ENCODE results near the gene EPG5.

The EPG5 gene

GRCh38 chr18:45896452-45896851 lies 70.7 kb downstream of the EPG5 start:
- TF ChIP-seq, protein P1, sequence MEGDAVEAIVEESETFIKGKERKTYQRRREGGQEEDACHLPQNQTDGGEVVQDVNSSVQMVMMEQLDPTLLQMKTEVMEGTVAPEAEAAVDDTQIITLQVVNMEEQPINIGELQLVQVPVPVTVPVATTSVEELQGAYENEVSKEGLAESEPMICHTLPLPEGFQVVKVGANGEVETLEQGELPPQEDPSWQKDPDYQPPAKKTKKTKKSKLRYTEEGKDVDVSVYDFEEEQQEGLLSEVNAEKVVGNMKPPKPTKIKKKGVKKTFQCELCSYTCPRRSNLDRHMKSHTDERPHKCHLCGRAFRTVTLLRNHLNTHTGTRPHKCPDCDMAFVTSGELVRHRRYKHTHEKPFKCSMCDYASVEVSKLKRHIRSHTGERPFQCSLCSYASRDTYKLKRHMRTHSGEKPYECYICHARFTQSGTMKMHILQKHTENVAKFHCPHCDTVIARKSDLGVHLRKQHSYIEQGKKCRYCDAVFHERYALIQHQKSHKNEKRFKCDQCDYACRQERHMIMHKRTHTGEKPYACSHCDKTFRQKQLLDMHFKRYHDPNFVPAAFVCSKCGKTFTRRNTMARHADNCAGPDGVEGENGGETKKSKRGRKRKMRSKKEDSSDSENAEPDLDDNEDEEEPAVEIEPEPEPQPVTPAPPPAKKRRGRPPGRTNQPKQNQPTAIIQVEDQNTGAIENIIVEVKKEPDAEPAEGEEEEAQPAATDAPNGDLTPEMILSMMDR (IDR thresholded peaks at IDR 0.05; ENCODE audit: insufficient read depth, low read length, poor library complexity, severe bottlenecking) = no peak
- no peaks in the 10 kb centered on the region for H3K27me3 ChIP-seq (replicated peaks; ENCODE audit: control insufficient read depth, insufficient read depth, low read length)
- H3K4me3 ChIP-seq (replicated peaks; ENCODE audit: low read depth, low read length) = no peak overlapping the region
- no peak for DNase-seq (ENCODE audit: extremely low read depth, insufficient read length)
- H3K36me3 ChIP-seq (ENCODE audit: control insufficient read depth, insufficient read depth, low read length) = peaks cover 4% of the 10 kb centered on the region

GRCh38 chr18:45895339-45895738 lies 71.8 kb downstream of the EPG5 start:
- no peaks in the 10 kb centered on the region for H3K27me3 ChIP-seq (replicated peaks; ENCODE audit: control insufficient read depth, insufficient read depth, low read length)
- TF ChIP-seq, protein P1 (IDR thresholded peaks at IDR 0.05; ENCODE audit: insufficient read depth, low read length, poor library complexity, severe bottlenecking) = no peak
- H3K36me3 ChIP-seq (ENCODE audit: control insufficient read depth, insufficient read depth, low read length) = peaks cover 4% of the 10 kb centered on the region
- no peak for DNase-seq (ENCODE audit: extremely low read depth, insufficient read length)
- no peak overlapping the region for H3K4me3 ChIP-seq (replicated peaks; ENCODE audit: low read depth, low read length)

DNA sequence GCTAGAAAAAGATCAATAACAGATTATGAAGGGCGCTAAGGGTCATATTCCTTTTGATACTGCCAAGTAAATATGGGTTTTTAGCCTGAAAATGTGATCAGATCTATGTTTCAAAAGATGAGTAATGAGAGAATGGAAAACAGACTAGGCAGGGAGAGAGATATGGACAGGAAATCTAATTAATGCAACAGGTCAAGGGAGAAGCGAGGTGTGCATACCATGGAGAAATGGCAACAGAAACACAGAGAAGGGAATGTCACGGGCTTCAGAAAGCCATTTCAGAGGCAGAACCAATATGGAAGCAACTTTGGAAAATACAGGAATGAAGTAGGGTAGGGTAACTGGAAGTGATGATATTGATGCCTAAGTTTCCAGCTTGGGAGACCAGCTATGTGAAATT lies 72.3 kb downstream of the EPG5 start:
- DNase-seq (ENCODE audit: extremely low read depth, insufficient read length) = no peak
- Histone ChIP-seq H3K4me3 (replicated peaks; ENCODE audit: low read depth, low read length) (no peak overlapping the region), H3K36me3 (ENCODE audit: control insufficient read depth, insufficient read depth, low read length) (peaks cover 4% of the 10 kb centered on the region), H3K27me3 (replicated peaks; ENCODE audit: control insufficient read depth, insufficient read depth, low read length) (no peaks in the 10 kb centered on the region)
- TF ChIP-seq, protein P1 (IDR thresholded peaks at IDR 0.05; ENCODE audit: insufficient read depth, low read length, poor library complexity, severe bottlenecking) = no peak

DNA sequence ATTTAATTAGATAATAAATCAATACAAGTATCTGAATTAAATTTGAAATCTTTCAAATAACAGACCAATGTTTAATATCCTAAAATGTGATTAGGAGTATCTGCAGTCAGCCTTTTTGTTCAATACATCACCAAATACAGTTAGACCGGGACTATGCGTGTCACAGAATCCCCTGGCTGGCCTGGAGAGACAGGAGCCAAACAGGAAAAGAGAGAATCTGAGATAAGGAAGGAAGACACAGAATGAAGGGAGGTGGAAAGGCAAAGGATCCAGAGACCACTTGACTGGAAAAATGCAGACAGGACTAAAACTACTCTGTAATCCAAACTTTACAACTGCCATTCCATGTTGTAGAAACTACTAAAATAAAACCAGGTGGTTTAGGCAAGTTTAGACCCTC lies 75.3 kb downstream of the EPG5 start:
- no peak for DNase-seq (ENCODE audit: extremely low read depth, insufficient read length)
- no peak overlapping the region for H3K4me3 ChIP-seq (replicated peaks; ENCODE audit: low read depth, low read length)
- no peaks in the 10 kb centered on the region for H3K27me3 ChIP-seq (replicated peaks; ENCODE audit: control insufficient read depth, insufficient read depth, low read length)
- TF ChIP-seq, protein P1 (IDR thresholded peaks at IDR 0.05; ENCODE audit: insufficient read depth, low read length, poor library complexity, severe bottlenecking) = no peak
- H3K36me3 ChIP-seq (ENCODE audit: control insufficient read depth, insufficient read depth, low read length) = peaks cover 2% of the 10 kb centered on the region

GRCh38 chr18:45890606-45891005 lies 76.5 kb downstream of the EPG5 start:
- TF ChIP-seq, protein P1 (IDR thresholded peaks at IDR 0.05; ENCODE audit: insufficient read depth, low read length, poor library complexity, severe bottlenecking) = no peak
- peaks cover 2% of the 10 kb centered on the region for H3K36me3 ChIP-seq (ENCODE audit: control insufficient read depth, insufficient read depth, low read length)
- no peak for DNase-seq (ENCODE audit: extremely low read depth, insufficient read length)
- H3K27me3 ChIP-seq (replicated peaks; ENCODE audit: control insufficient read depth, insufficient read depth, low read length) = no peaks in the 10 kb centered on the region
- H3K4me3 ChIP-seq (replicated peaks; ENCODE audit: low read depth, low read length) = no peak overlapping the region

- no peak overlapping the region for H3K4me3 ChIP-seq (replicated peaks; ENCODE audit: low read depth, low read length)
- no peak for DNase-seq (ENCODE audit: extremely low read depth, insufficient read length)
- H3K27me3 ChIP-seq (replicated peaks; ENCODE audit: control insufficient read depth, insufficient read depth, low read length) = no peaks in the 10 kb centered on the region
- TF ChIP-seq, protein P1 (IDR thresholded peaks at IDR 0.05; ENCODE audit: insufficient read depth, low read length, poor library complexity, severe bottlenecking) = no peak
- H3K36me3 ChIP-seq (ENCODE audit: control insufficient read depth, insufficient read depth, low read length) = peaks cover 2% of the 10 kb centered on the region
Observed at GRCh38 chr18:45889419-45890064, 77.6 kb downstream of the EPG5 start.
